Activated CD4-positive, alpha-beta T cell treated with anti-CD3 and anti-CD28 coated beads for 4 hours (primary cell): ENCODE data around the gene L3MBTL4.
"Not testable (repeated sequence)": the region's sequence is repeated elsewhere in the genome, so short reads cannot be mapped to it uniquely, and the experiment has no call there.

ENCODE experiments used
- DNase-seq, 2 donors: peaks; one replicate each; pipeline ENCODE4 v3.0.0-alpha.2; 2020

L3MBTL4 gene

DNA sequence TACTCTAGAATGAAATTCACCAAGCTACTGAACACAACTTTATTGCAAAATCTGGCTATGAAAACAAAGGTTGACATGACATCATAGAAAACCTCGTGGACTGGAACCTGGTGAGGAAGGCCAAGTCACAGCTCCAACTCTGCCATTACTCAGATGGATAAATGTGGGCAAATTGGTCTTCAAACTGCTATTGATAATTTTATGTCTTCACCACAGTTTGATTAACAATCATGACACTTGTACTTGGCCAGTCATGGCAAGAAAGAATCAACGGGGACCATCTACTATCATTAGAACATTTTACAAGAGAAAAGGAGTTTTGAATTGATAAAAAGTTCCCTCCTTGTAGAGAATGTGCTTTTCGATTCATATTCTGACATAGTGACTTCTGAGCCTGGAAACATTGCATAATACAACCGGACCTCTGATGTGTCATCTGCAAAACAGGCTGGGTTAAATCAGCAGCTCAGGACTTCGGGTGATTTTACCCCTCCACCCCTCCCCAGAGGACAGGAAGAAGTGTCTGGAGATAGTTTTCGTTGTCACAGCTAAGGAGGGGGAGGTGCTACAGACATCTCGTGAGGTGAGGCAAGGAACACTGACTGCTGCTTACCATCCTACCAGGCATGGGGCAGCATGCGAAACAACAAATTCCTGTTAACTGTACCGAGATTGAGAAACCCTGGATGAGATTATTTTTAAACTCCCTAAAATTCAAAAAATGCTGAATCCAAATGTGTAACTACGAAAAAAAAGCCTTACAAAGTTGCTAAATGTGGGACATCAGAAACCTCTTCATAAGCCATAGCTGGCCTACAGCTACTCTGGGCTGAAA is 8.4 kb downstream of the L3MBTL4 start:
- DNase-seq, result no peak

DNA sequence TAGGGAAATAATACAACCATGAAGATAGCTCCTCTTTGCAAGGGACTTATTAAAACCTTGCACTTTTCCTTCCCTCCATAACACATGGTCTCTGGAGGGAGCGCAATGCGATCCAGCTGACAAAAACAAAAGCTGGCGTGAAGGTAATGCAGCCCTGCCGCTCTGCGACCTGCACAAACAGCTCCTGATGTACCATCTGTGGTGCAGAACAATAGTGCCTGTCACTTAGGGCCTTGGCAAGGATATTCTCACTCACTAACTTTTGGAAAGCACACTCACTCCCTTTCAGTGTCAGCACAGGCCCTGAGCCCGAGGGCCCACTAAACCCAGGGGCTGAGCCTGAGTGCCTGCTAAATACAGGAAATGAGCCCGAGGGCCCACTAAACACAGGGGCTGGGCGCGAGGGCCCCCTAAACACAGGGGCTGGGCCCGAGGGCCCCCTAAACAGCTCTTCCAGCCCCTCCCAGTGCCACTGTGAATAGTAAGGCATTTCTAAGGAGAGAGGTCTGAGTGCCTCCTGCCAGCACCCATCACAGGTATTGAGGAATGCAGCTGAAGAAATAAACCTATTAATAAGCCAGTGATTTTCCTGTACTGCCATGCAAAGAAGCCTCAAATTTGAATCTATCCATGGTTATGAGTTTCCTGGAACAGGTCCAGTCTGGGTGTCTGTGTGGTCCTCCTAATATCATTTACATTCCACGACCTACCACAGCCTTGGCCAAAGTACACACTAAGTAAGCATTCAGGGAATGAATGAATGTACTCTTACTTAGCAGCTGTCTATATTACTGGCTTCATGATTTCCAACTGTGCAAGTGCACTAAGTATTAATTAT is 9.3 kb downstream of the L3MBTL4 start:
- DNase-seq, result no peak

GRCh38 chr18:6404834-6405233 is 9.9 kb downstream of the L3MBTL4 start:
- no peak for DNase-seq

DNA sequence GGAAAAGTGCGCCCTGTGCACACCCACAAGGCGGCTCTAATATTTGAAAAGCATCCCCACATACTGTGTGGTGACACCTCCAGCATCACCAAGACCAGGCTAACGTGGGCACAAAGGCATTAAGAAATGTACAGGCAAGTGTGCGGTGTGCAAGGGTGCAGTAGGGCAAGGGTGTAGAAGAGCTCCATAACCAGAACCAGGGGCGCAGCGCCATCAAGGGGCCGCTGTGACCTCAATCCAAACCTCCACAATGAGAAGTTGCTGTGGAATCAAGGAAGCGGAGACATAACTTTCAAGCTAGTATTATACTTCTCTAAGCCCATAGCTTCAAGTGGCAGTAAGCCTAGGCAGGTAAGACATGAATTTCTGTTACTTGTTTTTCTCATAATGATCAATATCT is 13.0 kb downstream of the L3MBTL4 start:
- no peak for DNase-seq

DNA sequence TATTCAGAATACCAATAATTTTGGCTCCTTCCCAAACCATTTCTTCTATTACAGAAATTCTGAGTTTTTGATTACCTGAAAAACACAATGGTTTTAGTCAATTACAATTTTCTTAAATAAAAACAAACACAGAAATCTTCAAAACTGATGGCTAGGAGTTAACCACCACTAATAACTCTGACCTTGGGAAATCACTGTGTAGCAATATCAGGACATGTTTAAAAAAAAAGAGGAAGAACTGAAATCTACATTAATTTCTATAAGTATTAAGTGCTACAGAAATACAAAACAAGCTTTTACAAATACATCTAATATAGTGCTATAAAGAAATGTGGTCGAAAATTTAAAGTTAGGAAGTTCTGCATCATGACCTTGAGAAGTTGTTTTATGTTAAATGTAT is 14.9 kb downstream of the L3MBTL4 start:
- DNase-seq, result no peak

- no peak for DNase-seq
Observed at GRCh38 chr18:6397931-6398566, 16.7 kb downstream of the L3MBTL4 start.

DNA sequence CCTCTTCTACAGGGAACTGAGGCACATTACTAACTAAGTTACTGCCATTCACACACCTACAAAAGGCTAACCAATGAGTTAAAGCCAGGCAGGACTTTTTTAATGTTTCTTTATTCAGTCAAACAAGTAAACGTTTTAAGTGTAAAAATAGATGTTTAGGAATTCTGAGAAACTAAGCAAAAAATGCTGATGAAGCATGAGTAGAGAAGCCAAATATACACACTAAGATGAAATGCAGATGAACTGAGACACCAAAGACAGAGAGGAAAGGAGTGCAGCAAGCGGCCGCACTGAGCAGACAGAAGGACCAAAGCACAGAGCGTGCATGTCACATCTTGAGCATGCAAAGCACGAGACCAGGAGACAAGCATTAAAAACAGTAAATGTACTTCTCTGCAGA is 17.9 kb downstream of the L3MBTL4 start:
- no peak for DNase-seq

DNA sequence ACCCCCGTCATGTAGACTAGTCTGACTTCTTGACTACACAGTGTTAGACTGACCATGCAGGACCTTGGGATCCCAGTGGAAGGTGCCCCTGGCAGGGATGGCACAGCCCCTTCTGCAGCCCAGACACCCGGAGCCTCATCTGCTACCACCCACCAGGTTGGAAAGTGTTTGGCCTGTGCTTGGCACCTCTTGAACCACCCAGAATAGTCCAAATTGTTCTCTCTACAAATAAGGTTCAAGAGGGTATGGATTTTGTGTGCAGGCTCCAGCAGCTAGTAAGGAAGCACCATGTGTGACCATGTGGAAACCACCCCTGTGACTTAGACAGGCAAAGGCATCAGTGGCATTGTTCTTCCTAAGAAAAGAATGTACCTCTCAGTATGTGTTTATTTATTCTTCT is 18.4 kb downstream of the L3MBTL4 start:
- DNase-seq, result no peak

DNA sequence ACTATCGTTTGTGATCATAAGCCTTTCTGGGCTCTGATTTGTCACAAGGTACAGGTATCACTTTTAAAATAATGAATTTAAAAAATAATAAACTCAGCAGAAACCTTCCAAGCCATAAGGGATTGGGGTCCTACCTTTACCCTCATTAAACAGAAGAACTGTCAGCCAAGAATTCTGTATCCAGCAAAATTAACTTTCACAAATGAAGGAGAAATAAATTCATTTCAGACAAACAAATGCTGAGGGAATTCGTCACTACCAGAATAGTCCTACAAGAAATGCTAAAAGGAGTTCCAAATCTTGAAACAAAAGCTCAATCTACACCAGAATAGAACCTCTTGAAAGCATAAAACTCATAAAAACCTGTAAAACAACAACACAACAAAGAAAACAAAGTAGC is 25.7 kb downstream of the L3MBTL4 start:
- DNase-seq, result no peak

GRCh38 chr18:6382963-6383362 is 31.7 kb downstream of the L3MBTL4 start:
- DNase-seq, result no peak

GRCh38 chr18:6377473-6377872 is 37.2 kb downstream of the L3MBTL4 start:
- not testable (repeated sequence) for DNase-seq

GRCh38 chr18:6376433-6377229 is 38.1 kb downstream of the L3MBTL4 start:
- DNase-seq, result no peak

DNA sequence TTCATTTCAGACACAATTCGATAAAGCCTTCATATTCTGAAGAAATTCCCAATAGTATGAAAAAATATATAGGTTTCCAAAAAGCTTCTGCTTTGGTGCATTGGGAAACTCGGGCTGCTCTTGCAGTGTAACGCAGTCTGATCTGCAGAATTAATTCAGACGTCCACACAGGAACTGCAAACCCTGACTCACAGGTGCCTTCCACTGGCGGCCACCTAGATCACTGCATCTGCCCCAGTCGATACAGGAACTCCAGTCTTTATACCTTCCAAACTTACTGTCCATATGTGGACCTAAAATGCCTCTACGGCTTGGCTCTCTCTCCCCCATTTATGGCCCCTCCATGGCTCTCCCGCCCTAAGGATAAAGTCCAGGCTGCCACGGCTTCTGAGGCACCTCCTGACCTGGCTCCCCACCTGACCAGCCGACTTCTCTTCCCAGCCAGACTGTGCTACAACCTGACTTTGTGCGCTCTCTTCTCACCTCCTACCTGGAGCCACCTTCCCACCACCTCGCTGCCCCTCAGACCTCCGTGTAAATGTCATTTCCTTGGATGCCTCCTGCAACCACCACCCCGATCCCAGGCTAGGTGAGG is 39.7 kb downstream of the L3MBTL4 start:
- no peak for DNase-seq

DNA sequence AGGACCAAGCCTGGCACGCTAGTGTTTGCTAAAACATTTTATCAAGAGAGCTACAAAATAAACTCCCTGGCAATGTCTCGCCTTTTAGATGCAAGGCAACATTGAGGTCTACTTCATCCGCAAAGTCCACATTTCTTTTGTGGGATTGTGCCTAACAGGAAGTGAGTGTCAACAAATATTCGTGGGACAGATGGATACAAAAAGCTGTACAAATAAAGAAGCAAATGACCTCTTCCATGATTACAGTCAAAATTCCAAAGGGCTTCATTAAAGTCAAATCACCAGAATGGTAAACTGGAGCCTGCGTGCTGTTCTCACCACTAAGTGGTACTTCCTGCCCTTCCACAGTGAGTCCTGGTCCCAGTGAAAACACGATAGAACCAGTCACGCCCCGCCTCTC is 40.4 kb downstream of the L3MBTL4 start:
- DNase-seq, result no peak

- DNase-seq, result no peak
Observed at GRCh38 chr18:6373187-6373586, 41.5 kb downstream of the L3MBTL4 start.

DNA sequence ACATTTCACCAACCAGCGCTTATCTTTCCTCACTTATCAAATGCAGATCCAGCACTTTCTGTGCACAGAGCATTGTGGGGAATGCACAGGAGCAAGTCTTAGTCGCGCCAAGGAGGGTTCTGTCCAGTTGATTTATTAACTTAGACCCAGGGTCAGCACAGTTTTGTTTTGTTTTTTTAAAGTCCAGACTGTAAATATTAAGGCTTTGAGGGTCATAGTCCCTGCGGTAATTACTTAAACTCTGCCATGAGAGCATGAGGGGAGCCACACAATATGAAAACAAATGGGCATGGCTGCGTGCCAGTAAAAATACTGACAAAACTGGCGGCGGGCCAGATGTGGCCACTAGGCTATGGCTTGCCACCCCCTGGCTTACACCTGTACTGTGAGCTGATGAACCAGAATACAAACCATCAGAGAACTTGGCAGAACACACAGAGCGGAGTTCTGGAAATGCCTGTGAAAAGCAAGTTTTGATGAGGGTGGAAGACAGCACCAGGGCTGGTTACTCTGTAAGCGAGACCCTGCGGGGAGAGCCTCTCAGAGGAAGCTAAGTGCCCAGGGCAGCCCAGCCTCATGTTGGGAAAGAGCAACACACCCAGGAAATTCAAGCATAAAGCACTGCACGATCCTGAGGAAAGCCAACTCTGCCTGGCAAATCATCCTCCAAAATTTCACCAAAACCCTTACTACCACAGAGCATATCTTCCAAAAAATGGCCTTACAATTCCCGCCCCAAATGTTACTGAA is 43.6 kb downstream of the L3MBTL4 start:
- no peak for DNase-seq

DNA sequence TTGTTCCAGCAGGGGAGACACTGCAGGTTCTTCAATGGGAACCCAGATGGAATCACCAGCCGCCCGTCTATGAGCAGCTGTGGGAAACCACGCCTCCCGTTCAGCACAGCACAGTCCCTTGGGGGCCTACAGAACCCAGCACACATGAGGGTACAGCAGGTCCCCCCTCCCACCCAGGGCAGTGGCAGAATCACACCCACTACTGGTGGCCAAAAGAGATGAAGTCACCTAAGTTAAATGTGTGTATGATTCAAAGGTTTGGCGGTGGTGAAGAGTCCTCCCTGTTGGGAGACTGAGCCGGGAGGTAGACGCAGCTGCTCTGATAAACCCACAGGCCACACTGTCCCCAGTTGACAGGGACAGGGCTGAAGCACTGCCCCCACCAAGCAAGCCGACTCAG is 44.3 kb downstream of the L3MBTL4 start:
- no peak for DNase-seq

- DNase-seq, result no peak
Observed at GRCh38 chr18:6368017-6368416, 46.7 kb downstream of the L3MBTL4 start.

DNA sequence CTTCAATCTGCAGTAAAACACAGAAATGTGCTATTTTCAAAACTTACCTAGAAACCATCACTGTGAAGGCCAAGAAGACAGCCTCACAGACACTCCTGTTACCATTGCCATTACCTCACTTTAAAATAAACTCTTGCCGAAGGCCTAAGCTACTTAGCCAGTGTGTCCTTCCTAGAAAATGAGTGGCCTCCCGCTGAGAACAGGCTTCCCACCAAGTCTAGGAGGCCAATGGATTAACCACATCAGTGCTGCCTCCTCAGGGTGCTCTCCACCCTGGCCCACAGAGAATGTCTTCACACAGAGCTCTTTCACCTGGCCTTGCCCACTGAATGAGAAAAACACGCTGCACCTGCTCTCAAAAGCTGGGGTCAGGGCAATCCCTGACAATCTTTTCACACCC is 47.5 kb downstream of the L3MBTL4 start:
- DNase-seq, result no peak

DNA sequence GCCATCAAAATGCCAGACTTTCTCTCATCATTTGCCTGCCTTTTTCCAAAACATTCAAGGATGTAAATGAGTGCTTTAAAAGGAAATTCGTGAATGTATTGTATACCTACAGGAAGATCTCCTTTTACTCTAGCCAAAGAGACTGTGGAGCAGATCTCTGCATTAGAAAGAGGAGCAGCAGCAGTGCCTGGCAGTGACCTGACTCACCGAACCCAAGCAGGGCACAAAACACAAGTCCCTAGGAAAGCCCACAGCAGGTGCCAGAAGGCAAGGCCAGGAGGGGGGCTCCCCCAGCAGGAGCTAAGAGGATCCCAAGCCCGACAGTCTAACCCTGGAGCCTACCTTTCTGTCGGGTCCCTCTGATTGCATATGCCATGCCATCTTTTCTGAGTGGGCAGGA is 47.9 kb downstream of the L3MBTL4 start:
- DNase-seq, result no peak

GRCh38 chr18:6365385-6365784 is 49.3 kb downstream of the L3MBTL4 start:
- no peak for DNase-seq

GRCh38 chr18:6363216-6363615 is 51.5 kb downstream of the L3MBTL4 start:
- DNase-seq, result no peak
